ENCODE results near the gene CAMK1D.

DNA sequence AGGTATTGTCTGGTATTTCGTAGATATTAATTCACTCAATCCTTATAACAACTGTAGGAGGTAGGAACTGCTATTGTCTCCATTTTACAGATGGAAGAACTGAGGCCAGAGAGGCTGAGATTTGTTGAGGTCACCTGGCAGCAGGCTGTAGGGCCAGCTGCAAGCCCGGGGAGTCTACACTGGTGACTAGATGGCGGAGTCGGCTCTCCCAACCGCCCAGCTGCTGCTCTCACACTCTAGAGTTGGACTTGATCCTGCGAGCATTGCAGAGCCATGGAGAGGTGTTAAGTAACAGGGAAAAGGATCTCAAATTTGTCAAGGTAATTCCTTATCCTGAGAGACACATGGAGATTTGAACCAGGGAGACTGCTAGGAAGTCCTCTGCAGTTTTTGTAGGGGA is 124.1 kb downstream of the CAMK1D start:
- TF ChIP-seq, protein P1, sequence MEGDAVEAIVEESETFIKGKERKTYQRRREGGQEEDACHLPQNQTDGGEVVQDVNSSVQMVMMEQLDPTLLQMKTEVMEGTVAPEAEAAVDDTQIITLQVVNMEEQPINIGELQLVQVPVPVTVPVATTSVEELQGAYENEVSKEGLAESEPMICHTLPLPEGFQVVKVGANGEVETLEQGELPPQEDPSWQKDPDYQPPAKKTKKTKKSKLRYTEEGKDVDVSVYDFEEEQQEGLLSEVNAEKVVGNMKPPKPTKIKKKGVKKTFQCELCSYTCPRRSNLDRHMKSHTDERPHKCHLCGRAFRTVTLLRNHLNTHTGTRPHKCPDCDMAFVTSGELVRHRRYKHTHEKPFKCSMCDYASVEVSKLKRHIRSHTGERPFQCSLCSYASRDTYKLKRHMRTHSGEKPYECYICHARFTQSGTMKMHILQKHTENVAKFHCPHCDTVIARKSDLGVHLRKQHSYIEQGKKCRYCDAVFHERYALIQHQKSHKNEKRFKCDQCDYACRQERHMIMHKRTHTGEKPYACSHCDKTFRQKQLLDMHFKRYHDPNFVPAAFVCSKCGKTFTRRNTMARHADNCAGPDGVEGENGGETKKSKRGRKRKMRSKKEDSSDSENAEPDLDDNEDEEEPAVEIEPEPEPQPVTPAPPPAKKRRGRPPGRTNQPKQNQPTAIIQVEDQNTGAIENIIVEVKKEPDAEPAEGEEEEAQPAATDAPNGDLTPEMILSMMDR (IDR thresholded peaks at IDR 0.05): no peak
- no peak for TF ChIP-seq POLR2A (IDR thresholded peaks at IDR 0.05)
